MM.1S (cell line): ENCODE measurements around the gene TSPOAP1.

Source experiments
- DNase-seq: peaks from one replicate; pipeline ENCODE4 v3.0.0-alpha.2; 2015
- H2AFZ ChIP-seq: fragments of 300-600 bp; sonication (generic); 2 replicates; pipeline ENCODE4 v1.6.0; 2016; ENCODE audit warnings: antibody characterized with exemption, low read length
- H3F3A ChIP-seq: fragments of 300-600 bp; sonication (generic); 2 replicates; pipeline ENCODE4 v1.6.1; 2016; ENCODE audit warnings: mild to moderate bottlenecking, antibody characterized with exemption, low read length, moderate library complexity, mixed read lengths; ENCODE audit not compliant: insufficient read depth
- H3K27ac ChIP-seq: fragments of 300-600 bp; sonication (generic); 2 replicates; pipeline ENCODE4 v1.5.1; 2016; ENCODE audit warnings: mild to moderate bottlenecking, low read length
- H3K27me3 ChIP-seq: fragments of 300-600 bp; sonication (generic); replicated peaks from 2 replicates; pipeline ENCODE4 v1.6.0; 2016; ENCODE audit warnings: low read length; ENCODE audit not compliant: insufficient read depth
- H3K36me3 ChIP-seq: fragments of 300-600 bp; sonication (generic); replicated peaks from 2 replicates; pipeline ENCODE4 v1.6.1; 2016; ENCODE audit warnings: mild to moderate bottlenecking, low read length, mixed read lengths; ENCODE audit not compliant: insufficient read depth
- H3K4me1 ChIP-seq: fragments of 300-600 bp; sonication (generic); 2 replicates; pipeline ENCODE4 v1.6.1; 2016; ENCODE audit warnings: low read length, mixed read lengths
- H3K4me2 ChIP-seq: fragments of 300-600 bp; sonication (generic); 2 replicates; pipeline ENCODE4 v1.6.0; 2016; ENCODE audit warnings: low read depth, low read length
- H3K4me3 ChIP-seq: fragments of 300-600 bp; sonication (generic); 2 replicates; pipeline ENCODE4 v1.5.1; 2016; ENCODE audit warnings: low read length, mixed read lengths
- H3K79me2 ChIP-seq: fragments of 300-600 bp; sonication (generic); 2 replicates; pipeline ENCODE4 v1.6.1; 2016; ENCODE audit warnings: mixed run types, low read length, mixed read lengths
- H3K9ac ChIP-seq: fragments of 300-600 bp; sonication (generic); 2 replicates; pipeline ENCODE4 v1.6.1; 2016; ENCODE audit warnings: low read length, mixed read lengths
- H3K9me2 ChIP-seq: fragments of 300-600 bp; sonication (generic); replicated peaks from 2 replicates; pipeline ENCODE4 v1.6.1; 2016; ENCODE audit warnings: mild to moderate bottlenecking, low read length, mixed read lengths; ENCODE audit not compliant: insufficient read depth
- H3K9me3 ChIP-seq: fragments of 300-600 bp; sonication (generic); replicated peaks from 2 replicates; pipeline ENCODE4 v1.6.1; 2016; ENCODE audit warnings: mild to moderate bottlenecking, low read length, mixed read lengths; ENCODE audit not compliant: insufficient read depth
- H4K20me1 ChIP-seq: fragments of 300-600 bp; sonication (generic); 2 replicates; pipeline ENCODE4 v1.6.1; 2016; ENCODE audit warnings: mild to moderate bottlenecking, low read length, moderate library complexity, mixed read lengths; ENCODE audit not compliant: insufficient read depth
- CTCF ChIP-seq: fragments of 300-600 bp; sonication (generic); IDR thresholded peaks from 2 replicates; pipeline ENCODE4 v1.5.1; 2016; ENCODE audit warnings: antibody characterized with exemption, low read length, mixed read lengths
- EZH2 ChIP-seq: fragments of 300-600 bp; sonication (generic); optimal IDR thresholded peaks from 2 replicates; pipeline ENCODE3; 2017; ENCODE audit warnings: low read depth, mild to moderate bottlenecking, antibody characterized with exemption, low read length, mixed read lengths
- EZH2phosphoT487 ChIP-seq: fragments of 300-600 bp; sonication (generic); IDR thresholded peaks from 2 replicates; pipeline ENCODE4 v1.6.1; 2018; ENCODE audit warnings: antibody characterized with exemption, low read length

TSPOAP1 gene, protein sequence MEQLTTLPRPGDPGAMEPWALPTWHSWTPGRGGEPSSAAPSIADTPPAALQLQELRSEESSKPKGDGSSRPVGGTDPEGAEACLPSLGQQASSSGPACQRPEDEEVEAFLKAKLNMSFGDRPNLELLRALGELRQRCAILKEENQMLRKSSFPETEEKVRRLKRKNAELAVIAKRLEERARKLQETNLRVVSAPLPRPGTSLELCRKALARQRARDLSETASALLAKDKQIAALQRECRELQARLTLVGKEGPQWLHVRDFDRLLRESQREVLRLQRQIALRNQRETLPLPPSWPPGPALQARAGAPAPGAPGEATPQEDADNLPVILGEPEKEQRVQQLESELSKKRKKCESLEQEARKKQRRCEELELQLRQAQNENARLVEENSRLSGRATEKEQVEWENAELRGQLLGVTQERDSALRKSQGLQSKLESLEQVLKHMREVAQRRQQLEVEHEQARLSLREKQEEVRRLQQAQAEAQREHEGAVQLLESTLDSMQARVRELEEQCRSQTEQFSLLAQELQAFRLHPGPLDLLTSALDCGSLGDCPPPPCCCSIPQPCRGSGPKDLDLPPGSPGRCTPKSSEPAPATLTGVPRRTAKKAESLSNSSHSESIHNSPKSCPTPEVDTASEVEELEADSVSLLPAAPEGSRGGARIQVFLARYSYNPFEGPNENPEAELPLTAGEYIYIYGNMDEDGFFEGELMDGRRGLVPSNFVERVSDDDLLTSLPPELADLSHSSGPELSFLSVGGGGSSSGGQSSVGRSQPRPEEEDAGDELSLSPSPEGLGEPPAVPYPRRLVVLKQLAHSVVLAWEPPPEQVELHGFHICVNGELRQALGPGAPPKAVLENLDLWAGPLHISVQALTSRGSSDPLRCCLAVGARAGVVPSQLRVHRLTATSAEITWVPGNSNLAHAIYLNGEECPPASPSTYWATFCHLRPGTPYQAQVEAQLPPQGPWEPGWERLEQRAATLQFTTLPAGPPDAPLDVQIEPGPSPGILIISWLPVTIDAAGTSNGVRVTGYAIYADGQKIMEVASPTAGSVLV (N-terminal part only)

DNA sequence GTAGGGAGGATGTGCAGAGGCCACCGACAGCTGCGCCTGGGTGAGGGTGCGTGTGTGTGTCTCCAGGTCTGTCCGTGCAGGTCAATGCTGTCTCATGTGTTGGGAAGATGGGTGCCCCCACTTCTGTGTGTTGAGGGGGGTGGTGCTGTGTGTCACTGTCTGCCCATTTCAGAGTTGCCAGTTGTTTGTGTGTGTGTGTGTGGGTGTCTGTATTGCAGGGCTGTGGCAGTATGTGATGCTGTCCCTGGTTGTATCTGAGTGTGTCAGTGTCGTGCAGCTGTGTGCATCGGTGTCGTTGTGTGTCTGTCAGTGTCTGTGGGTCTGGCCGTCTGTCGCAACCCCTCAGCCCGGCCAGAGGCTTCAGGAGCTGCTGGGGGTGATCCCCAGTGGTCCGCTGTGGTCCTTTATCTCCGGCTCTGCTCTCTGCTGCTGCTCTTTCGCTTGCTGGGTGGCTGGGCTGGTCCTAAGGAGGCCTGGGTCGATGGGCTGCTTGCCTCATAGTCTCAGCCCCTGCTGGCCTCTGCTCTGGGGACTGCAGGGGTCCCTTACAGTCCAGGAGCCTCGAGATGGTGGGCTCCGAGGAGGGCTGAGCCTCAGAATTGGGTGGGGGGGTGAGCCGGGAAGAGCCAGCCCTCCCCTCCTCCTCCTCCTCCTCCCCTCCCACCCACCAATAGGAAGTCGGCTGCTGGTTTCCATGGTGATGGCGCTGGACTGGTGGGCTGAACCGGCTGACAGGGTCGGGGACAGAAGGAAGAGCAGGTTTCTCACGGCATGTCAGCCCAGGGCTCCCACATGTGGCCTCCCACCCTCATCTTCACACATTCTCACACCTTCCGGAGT is at the start of gene TSPOAP1:
Gene TSPOAP1 (minus strand): TSS at position 601 of the 840 bp plus-strand sequence. CDS start 875 bp downstream, outside the sequence.
- Histone ChIP-seq H3K27me3 (0 out of 2 replicates have a peak, but pooled peaks cover 7% of the 10 kb centered on the region), H3K79me2 (peaks cover 34% of the 10 kb centered on the region), H2AFZ (no peak within 1 kb of the TSS), H3K4me1 (peaks cover 39% of the 10 kb centered on the region), H3K9me3 (no peaks in the 10 kb centered on the region), H4K20me1 (peaks cover 17% of the 10 kb centered on the region; the same call in 1 of the 2 replicates), H3K27ac (peak within 1 kb of the TSS; percentile 100), H3F3A (peaks cover 76% of the 10 kb centered on the region), H3K9ac (peak within 1 kb of the TSS; percentile 30), H3K9me2 (no peaks in the 10 kb centered on the region), H3K4me3 (peak within 1 kb of the TSS; percentile 5; the same call in 1 of the 2 replicates), H3K36me3 (peaks cover 16% of the 10 kb centered on the region), H3K4me2 (peak within 1 kb of the TSS; percentile 98; the same call in 1 of the 2 replicates)
- DNase-seq = peak; percentile 79
- TF ChIP-seq EZH2phosphoT487 (no peak), CTCF (no peak), EZH2 (no peak)

DNA sequence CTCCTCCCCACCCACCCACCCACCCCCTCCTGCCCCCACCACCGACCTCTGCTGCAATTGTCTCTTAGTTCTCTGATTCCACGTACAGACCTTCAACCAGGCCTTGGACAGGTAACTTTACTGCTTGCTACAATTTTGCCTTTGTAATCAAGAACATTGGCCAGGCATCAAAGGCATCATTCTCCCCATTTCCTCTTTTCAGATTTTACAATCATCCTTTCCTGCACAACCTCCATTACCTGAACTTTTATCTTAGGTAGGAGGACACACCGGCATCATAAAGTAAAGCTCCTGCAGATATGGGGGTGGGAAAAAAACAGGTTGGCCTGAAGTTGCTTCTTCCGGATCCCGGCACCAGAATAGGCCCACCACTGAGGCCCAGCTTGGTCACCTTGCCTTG is 49.1 kb upstream of the TSPOAP1 start:
- no peaks in the 10 kb centered on the region for H3K9me3 ChIP-seq
- no peaks in the 10 kb centered on the region for H4K20me1 ChIP-seq
- no peaks in the 10 kb centered on the region for H3K36me3 ChIP-seq
- no peaks in the 10 kb centered on the region for H3K9me2 ChIP-seq
- no peak overlapping the region for H3K27ac ChIP-seq
- H3K27me3 ChIP-seq = no peaks in the 10 kb centered on the region; the same call in 1 of the 2 replicates
- TF ChIP-seq CTCF = no peak
- no peak for TF ChIP-seq EZH2phosphoT487
- TF ChIP-seq EZH2 = no peak
- DNase-seq = no peak
- H3K4me2 ChIP-seq = no peak overlapping the region
- peaks cover 12% of the 10 kb centered on the region for H3F3A ChIP-seq
- H3K4me1 ChIP-seq = peaks cover 14% of the 10 kb centered on the region
- H3K9ac ChIP-seq = no peak overlapping the region
- H3K4me3 ChIP-seq = no peak overlapping the region
- H2AFZ ChIP-seq = no peak overlapping the region
- H3K79me2 ChIP-seq = no peaks in the 10 kb centered on the region

DNA sequence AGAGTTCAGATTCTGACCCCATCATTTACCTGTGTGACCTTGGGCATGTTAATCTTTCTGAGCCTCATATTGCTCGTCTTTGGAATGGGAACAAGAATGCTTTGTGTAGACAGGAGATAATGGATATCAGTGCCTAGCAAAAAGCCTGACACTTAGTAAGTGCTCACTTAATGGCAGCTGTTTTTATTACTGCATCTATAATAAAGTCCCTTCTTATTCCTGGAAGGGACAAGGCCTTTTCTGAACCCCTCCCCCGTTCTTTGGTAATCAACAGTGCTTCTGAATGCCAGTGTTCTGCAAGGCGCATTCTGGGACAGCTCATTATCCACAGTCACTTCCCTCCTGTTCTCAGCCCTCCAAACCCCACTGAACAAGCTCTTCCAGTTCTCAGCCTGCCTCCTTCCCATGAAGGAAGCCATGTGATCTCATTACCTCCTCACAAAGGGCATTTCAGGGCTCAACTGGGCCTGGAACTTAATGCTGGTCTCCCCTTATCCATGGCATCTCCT is 48.6 kb upstream of the TSPOAP1 start:
- H3K9me2 ChIP-seq = no peaks in the 10 kb centered on the region
- no peaks in the 10 kb centered on the region for H3K79me2 ChIP-seq
- H2AFZ ChIP-seq = no peak overlapping the region
- H3K36me3 ChIP-seq = no peaks in the 10 kb centered on the region
- DNase-seq = no peak
- TF ChIP-seq EZH2 (no peak), EZH2phosphoT487 (no peak), CTCF (no peak)
- H4K20me1 ChIP-seq = no peaks in the 10 kb centered on the region
- H3K27ac ChIP-seq = no peak overlapping the region
- H3K4me2 ChIP-seq = no peak overlapping the region
- no peaks in the 10 kb centered on the region for H3K9me3 ChIP-seq
- H3F3A ChIP-seq = peaks cover 7% of the 10 kb centered on the region; the same call in 1 of the 2 replicates
- H3K4me1 ChIP-seq = peaks cover 10% of the 10 kb centered on the region
- no peak overlapping the region for H3K9ac ChIP-seq
- no peaks in the 10 kb centered on the region; the same call in 1 of the 2 replicates for H3K27me3 ChIP-seq
- H3K4me3 ChIP-seq = no peak overlapping the region
